ENCODE data around the gene CCM2L. TPM values are rescaled to one million over a fixed set of nuclear protein-coding genes. Genes with fewer than 3 reads are reported as not detected.

Gene CCM2L
- total RNA-seq, 4 donors from 2014 or later = 7.4 to 16.0 (median 9.7) TPM

- H3K27me3 ChIP-seq = no peaks in the 10 kb centered on the region
- H3K4me1 ChIP-seq = no peaks in the 10 kb centered on the region
- no peaks in the 10 kb centered on the region for H3K9me3 ChIP-seq
- H3K27ac ChIP-seq = no peak overlapping the region
- no peak overlapping the region for H3K4me3 ChIP-seq (replicated peaks in 1 of 3)
- no peak for DNase-seq
- 86 to 89% methylated on average over 2 of the region's 2 CpGs for WGBS, 2 donors
- H3K36me3 ChIP-seq = no peaks in the 10 kb centered on the region
- TF ChIP-seq POLR2A (IDR thresholded peaks at IDR 0.05) (no peak), CTCF (IDR thresholded peaks at IDR 0.05) (no peak)
- intact Hi-C loops (cut with DNase I) = no loop called here
Measured at GRCh38 chr20:31975874-31976273, 34.4 kb upstream of the CCM2L start.

- Histone ChIP-seq H3K9me3 (no peaks in the 10 kb centered on the region), H3K4me3 (replicated peaks in 1 of 3) (no peak overlapping the region), H3K4me1 (no peaks in the 10 kb centered on the region), H3K36me3 (no peaks in the 10 kb centered on the region), H3K27ac (no peak overlapping the region), H3K27me3 (no peaks in the 10 kb centered on the region)
- 88% methylated on average over 4 of the region's 4 CpGs for WGBS, 2 donors
- no peak for TF ChIP-seq CTCF (IDR thresholded peaks at IDR 0.05)
- no peak for TF ChIP-seq POLR2A (IDR thresholded peaks at IDR 0.05)
- no peak for DNase-seq
- intact Hi-C loops (cut with DNase I) = no loop called here
Measured at GRCh38 chr20:31977080-31977479, 33.2 kb upstream of the CCM2L start.

- WGBS, 2 donors = 66 to 76% methylated on average over 6 of the region's 6 CpGs
- no peak for DNase-seq
Measured at GRCh38 chr20:31979713-31980426, 30.4 kb upstream of the CCM2L start.

GRCh38 chr20:31981784-31982183 lies 28.5 kb upstream of the CCM2L start:
- Histone ChIP-seq H3K9me3 (no peaks in the 10 kb centered on the region), H3K27me3 (no peaks in the 10 kb centered on the region), H3K36me3 (no peaks in the 10 kb centered on the region), H3K4me1 (no peaks in the 10 kb centered on the region), H3K27ac (no peak overlapping the region), H3K4me3 (replicated peaks in 1 of 3) (no peak overlapping the region)
- 76 to 79% methylated on average over 2 of the region's 2 CpGs for WGBS, 2 donors
- no peak for TF ChIP-seq CTCF (IDR thresholded peaks at IDR 0.05)
- no peak for TF ChIP-seq POLR2A (IDR thresholded peaks at IDR 0.05)
- no peak for DNase-seq
- intact Hi-C loops (cut with DNase I) = no loop called here

More at GRCh38 chr20:31979713-31980426, 30.4 kb upstream of the CCM2L start:
- Histone ChIP-seq H3K4me1 (no peaks in the 10 kb centered on the region), H3K27me3 (no peaks in the 10 kb centered on the region), H3K27ac (no peak overlapping the region), H3K9me3 (no peaks in the 10 kb centered on the region), H3K4me3 (replicated peaks in 1 of 3) (no peak overlapping the region), H3K36me3 (no peaks in the 10 kb centered on the region)
- TF ChIP-seq CTCF (IDR thresholded peaks at IDR 0.05) = no peak
- intact Hi-C loops (cut with DNase I) = no loop called here

GRCh38 chr20:31984981-31985471 lies 25.2 kb upstream of the CCM2L start:
- intact Hi-C loops (cut with DNase I) = no loop called here
- no peak for TF ChIP-seq CTCF (IDR thresholded peaks at IDR 0.05)
- TF ChIP-seq POLR2A (IDR thresholded peaks at IDR 0.05) = no peak
- WGBS, 2 donors = 31% methylated on average over 6 of the region's 6 CpGs
- H3K4me1 ChIP-seq = no peaks in the 10 kb centered on the region
- DNase-seq = no peak
- no peak overlapping the region for H3K4me3 ChIP-seq (replicated peaks in 1 of 3)
- no peaks in the 10 kb centered on the region for H3K27me3 ChIP-seq
- H3K36me3 ChIP-seq = no peaks in the 10 kb centered on the region
- H3K9me3 ChIP-seq = no peaks in the 10 kb centered on the region
- H3K27ac ChIP-seq = no peak overlapping the region

Measured in thyroid gland (tissue), 4 donors.